NB4 (cell line): Measurements from ENCODE around the gene STMND1.

ENCODE experiments used
- CTCF ChIP-seq: IDR thresholded peaks from one replicate; pipeline ENCODE4 v1.5.1; 2012; ENCODE audit warnings: low read depth, low read length
- POLR2A ChIP-seq: IDR thresholded peaks from 2 replicates; pipeline ENCODE4 v1.6.1; 2011; ENCODE audit warnings: mild to moderate bottlenecking; ENCODE audit not compliant: insufficient read length; ENCODE audit errors: extremely low read depth
- TF ChIP-seq, protein P1 (sequence below): IDR thresholded peaks from 2 replicates; pipeline ENCODE4 v1.6.1; 2011; ENCODE audit warnings: low read depth, low read length

DNA sequence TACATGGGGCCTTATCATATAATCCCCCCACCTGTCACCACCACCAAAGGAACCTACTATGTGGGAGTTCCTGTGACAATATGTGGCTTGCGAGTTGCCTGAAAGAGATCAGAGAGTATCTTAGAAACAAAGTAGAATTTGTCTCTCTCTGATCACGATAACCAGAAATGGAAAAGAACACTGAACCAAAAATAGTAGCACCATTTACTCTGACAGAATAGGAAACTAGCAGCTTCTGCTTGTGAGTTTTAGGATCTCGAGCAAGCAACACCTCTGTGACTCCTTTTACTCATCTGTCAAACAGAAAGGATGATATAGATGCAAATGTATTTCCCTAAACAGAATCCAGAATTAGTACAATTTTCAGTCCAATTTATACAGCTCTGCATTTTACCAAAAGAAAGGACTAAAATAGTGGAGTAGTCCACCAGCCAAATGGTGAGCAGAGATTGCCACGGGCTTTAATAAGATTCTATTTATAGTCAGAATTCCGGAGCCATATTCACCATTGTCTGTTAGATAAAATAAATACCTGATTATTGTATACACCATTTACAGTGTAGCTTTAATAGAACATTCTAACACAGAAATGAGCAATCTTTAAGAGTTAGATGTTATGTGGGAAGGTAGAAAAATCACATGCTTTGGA is 19.9 kb upstream of the STMND1 start:
- TF ChIP-seq CTCF (no peak), POLR2A (no peak)
- TF ChIP-seq, protein P1, sequence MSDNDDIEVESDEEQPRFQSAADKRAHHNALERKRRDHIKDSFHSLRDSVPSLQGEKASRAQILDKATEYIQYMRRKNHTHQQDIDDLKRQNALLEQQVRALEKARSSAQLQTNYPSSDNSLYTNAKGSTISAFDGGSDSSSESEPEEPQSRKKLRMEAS = no peak
